ENCODE data around the gene NPIPA5. TPM values are rescaled to one million over a fixed set of nuclear protein-coding genes. Genes with fewer than 3 reads are reported as not detected.
"Not testable (repeated sequence)": the region's sequence is repeated elsewhere in the genome, so short reads cannot be mapped to it uniquely, and the experiment has no call there.

NPIPA5 gene
- total RNA-seq, 2 donors from 2014 or later, result 2.4 to 6.6 TPM

DNA sequence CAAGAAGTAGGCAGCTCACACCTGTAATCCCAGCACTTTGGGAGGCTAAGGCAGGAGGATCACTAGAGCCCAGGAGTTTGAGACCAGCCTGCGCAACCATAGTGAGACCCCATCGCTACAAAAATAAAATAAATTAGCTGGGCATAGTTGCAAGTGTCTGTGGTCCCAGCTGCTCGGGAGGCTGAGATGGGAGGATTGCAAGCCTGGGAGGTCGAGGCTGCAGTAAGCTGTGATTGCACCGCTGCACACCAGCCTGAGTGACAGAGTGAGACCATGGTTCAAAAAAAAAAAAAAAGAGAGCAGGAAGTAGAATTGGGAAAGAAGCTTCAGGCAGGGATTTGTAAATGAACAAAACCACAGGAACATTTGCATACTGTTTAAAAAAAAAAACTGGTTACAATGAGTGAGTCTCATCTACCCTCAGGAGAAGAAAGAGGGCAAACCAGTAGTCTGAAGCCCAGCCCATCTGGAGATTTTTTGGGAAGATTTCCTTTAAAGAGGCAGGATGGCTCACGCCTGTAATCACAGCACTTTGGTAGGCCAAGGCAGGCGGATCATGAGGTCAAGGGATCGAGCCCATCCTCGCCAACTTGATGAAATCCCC lies 25.4 kb upstream of the NPIPA5 start:
- H3K27me3 ChIP-seq, result no peaks in the 10 kb centered on the region
- no peak for DNase-seq
- H3K36me3 ChIP-seq, result no peaks in the 10 kb centered on the region
- no peak overlapping the region for H3K4me3 ChIP-seq
- no peak overlapping the region for H3K9ac ChIP-seq (ENCODE audit: low read depth in 2 of 2, low read length in 2 of 2)
- no peak overlapping the region for H3K27ac ChIP-seq
- TF ChIP-seq, protein P1, sequence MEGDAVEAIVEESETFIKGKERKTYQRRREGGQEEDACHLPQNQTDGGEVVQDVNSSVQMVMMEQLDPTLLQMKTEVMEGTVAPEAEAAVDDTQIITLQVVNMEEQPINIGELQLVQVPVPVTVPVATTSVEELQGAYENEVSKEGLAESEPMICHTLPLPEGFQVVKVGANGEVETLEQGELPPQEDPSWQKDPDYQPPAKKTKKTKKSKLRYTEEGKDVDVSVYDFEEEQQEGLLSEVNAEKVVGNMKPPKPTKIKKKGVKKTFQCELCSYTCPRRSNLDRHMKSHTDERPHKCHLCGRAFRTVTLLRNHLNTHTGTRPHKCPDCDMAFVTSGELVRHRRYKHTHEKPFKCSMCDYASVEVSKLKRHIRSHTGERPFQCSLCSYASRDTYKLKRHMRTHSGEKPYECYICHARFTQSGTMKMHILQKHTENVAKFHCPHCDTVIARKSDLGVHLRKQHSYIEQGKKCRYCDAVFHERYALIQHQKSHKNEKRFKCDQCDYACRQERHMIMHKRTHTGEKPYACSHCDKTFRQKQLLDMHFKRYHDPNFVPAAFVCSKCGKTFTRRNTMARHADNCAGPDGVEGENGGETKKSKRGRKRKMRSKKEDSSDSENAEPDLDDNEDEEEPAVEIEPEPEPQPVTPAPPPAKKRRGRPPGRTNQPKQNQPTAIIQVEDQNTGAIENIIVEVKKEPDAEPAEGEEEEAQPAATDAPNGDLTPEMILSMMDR (IDR thresholded peaks at IDR 0.05), result no peak
- no peaks in the 10 kb centered on the region for H3K4me1 ChIP-seq
- H3K9me3 ChIP-seq, result no peaks in the 10 kb centered on the region
- intact Hi-C loops (cut with DNase I), result no loop called here

DNA sequence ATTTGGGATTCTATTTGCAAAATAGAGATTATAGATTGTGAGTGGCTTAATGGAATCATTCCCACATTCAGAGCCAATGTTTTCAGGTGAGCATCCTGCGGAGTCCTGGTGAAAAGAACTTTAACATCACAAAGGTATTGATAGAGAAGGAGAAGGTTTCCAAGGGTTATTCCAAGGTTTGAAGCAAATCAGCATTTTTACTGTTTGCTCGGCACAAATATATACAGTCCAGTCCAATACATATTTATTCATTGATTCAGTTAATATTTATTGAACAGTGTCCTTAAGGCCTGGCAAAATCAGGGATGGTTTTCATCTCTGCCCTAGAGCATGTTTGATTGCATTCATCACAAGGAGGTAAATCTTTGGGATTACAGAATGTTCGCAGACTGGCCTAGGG lies 23.9 kb upstream of the NPIPA5 start:
- DNase-seq, result no peak
- Histone ChIP-seq H3K27ac (no peak overlapping the region), H3K36me3 (no peaks in the 10 kb centered on the region), H3K9ac (ENCODE audit: low read depth in 2 of 2, low read length in 2 of 2) (no peak overlapping the region), H3K9me3 (no peaks in the 10 kb centered on the region), H3K4me1 (no peaks in the 10 kb centered on the region), H3K27me3 (no peaks in the 10 kb centered on the region), H3K4me3 (no peak overlapping the region)
- intact Hi-C loops (cut with DNase I), result no loop called here
- TF ChIP-seq, protein P1 (IDR thresholded peaks at IDR 0.05), result no peak

DNA sequence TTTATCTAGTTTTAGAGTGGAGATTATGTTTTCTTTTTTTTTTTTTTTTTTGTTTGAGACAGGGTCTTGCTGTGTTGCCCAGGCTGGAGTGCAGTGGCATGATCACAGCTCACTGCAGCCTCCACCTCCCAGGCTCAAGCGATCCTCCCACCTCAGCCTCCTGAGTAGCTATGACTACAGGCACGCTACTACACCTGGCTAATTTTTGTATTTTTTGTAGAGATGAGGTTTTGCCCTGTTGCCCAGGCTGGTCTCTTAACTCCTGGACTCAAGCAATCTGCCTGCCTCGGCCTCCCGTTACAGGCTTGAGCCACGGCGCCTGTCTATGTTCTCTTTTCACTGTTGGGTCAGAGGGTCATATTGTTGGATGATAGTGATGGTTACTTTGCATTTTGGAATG lies 22.2 kb upstream of the NPIPA5 start:
- H3K27me3 ChIP-seq; H3K36me3 ChIP-seq; H3K9ac ChIP-seq (ENCODE audit: low read depth in 2 of 2, low read length in 2 of 2); H3K27ac ChIP-seq; H3K4me1 ChIP-seq; DNase-seq; H3K4me3 ChIP-seq; intact Hi-C loops (cut with DNase I); H3K9me3 ChIP-seq: not testable (repeated sequence)

DNA sequence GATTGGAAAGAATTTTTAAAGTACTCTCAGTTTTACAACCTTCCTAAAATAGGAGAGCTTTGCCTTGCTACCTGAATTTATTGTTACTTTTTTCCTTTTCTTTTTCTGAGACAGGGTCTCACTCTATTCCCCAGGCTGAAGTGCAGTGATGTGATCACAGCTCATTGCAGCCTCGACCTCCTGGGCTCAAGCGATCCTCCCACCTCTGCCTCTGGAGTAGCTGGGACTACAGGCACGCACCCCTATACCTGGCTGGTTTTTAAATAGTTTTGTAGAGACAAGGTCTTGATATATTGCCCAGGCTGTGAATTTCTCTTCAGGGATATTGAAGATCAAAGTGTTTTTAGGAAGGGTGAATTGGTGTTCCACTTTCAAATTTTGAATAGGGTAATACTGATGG lies 21.2 kb upstream of the NPIPA5 start:
- no peak overlapping the region for H3K4me3 ChIP-seq
- H3K9me3 ChIP-seq, result no peaks in the 10 kb centered on the region
- intact Hi-C loops (cut with DNase I), result no loop called here
- H3K27ac ChIP-seq, result no peak overlapping the region
- TF ChIP-seq, protein P1 (IDR thresholded peaks at IDR 0.05), result no peak
- no peaks in the 10 kb centered on the region for H3K27me3 ChIP-seq
- H3K9ac ChIP-seq (ENCODE audit: low read depth in 2 of 2, low read length in 2 of 2), result no peak overlapping the region
- H3K4me1 ChIP-seq, result no peaks in the 10 kb centered on the region
- DNase-seq, result no peak
- H3K36me3 ChIP-seq, result no peaks in the 10 kb centered on the region

DNA sequence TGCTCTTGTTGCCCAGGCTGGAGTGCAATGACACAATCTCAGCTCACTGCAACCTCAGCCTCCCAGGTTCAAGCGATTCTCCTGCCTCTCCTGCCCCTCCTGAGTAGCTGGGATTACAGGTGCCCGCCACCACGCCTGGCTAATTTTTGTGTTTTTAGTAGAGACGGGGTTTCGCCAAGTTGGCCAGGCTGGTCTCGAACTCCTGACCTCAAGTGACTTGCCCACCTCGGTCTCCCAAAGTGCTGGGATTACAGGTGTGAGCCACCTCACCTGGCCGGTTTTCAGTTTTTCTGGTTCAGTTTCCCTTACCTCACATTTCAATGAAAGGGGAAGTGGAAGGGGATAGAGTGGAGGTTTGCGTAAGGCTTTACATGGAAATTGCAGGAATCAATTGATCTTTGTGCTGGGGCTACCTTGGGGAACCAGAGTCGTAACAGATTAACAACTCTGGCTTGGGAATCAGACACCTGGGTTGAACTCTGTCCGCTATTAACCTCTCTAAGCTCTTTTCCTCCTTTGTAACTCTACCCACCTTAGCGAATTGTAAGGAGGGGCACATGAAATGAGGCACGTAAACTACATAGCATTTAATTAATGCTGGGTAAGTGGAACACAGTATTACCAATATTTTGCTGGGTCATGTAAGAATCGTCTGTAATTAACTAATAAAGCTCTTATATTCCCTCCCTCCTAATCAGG lies 20.7 kb upstream of the NPIPA5 start:
- Histone ChIP-seq H3K4me1 (no peaks in the 10 kb centered on the region), H3K9me3 (no peaks in the 10 kb centered on the region), H3K4me3 (no peak overlapping the region), H3K27me3 (no peaks in the 10 kb centered on the region), H3K36me3 (no peaks in the 10 kb centered on the region), H3K9ac (ENCODE audit: low read depth in 2 of 2, low read length in 2 of 2) (no peak overlapping the region), H3K27ac (no peak overlapping the region)
- intact Hi-C loops (cut with DNase I), result no loop called here
- TF ChIP-seq, protein P1 (IDR thresholded peaks at IDR 0.05), result no peak
- no peak for DNase-seq

DNA sequence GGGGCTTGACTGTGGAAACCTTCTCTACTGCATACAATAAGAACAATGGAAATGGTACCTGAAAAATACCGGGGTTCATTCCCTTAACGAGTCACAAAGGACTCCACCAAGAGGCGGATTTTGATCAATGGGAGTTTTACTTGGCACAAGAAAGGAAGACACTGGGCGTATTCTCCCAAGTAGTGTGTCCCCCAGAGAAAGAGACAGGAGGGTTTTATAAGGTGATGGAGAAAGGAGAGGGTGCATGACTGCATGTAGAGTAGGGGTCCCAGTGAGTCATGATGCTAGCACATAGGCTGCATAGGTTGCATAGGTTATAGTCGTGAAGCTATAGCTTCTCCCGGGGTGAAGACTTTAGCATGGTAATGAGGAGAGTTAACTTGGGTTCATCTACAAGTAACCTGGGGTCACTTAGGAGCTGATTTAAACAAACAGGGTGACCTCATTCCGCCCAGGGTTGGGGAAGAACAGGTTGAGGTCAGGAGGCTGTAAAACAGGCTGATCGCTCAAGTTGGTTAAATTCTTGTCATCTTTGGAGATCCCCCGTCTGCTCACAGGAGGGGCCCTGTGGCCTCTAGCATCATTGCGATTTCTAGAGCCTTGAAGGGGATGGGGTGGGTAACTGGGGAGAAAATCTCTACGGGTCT lies 19.0 kb upstream of the NPIPA5 start:
- no peak for DNase-seq
- Histone ChIP-seq H3K27me3 (no peaks in the 10 kb centered on the region), H3K4me1 (no peaks in the 10 kb centered on the region), H3K9ac (ENCODE audit: low read depth in 2 of 2, low read length in 2 of 2) (no peak overlapping the region), H3K27ac (no peak overlapping the region), H3K36me3 (no peaks in the 10 kb centered on the region), H3K9me3 (no peaks in the 10 kb centered on the region), H3K4me3 (no peak overlapping the region)
- TF ChIP-seq, protein P1 (IDR thresholded peaks at IDR 0.05), result no peak
- intact Hi-C loops (cut with DNase I), result no loop called here

DNA sequence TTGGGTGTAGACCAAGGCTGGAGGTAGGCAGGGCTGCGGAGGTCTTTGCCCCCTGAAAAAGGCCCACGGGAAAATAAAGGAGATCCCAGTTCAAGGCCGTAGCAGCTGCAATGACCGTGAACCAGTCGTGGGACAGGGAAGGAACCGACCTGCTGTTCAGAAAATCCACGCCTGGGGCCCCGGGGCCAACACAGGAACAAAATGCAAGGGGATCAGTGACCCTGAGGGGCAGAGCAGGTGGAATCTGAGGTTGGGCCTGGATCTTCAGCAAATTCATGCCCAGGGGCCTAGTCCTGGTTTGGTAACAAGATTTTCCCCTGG lies 18.4 kb upstream of the NPIPA5 start:
- H3K36me3 ChIP-seq; H3K9me3 ChIP-seq; DNase-seq; H3K27me3 ChIP-seq; H3K27ac ChIP-seq; H3K4me1 ChIP-seq; intact Hi-C loops (cut with DNase I): not testable (repeated sequence)
- peak overlapping the region; percentile 72 for H3K4me3 ChIP-seq
- H3K9ac ChIP-seq (ENCODE audit: low read depth in 2 of 2, low read length in 2 of 2), result peak overlapping the region in 1 of 2 donors; percentile 26

DNA sequence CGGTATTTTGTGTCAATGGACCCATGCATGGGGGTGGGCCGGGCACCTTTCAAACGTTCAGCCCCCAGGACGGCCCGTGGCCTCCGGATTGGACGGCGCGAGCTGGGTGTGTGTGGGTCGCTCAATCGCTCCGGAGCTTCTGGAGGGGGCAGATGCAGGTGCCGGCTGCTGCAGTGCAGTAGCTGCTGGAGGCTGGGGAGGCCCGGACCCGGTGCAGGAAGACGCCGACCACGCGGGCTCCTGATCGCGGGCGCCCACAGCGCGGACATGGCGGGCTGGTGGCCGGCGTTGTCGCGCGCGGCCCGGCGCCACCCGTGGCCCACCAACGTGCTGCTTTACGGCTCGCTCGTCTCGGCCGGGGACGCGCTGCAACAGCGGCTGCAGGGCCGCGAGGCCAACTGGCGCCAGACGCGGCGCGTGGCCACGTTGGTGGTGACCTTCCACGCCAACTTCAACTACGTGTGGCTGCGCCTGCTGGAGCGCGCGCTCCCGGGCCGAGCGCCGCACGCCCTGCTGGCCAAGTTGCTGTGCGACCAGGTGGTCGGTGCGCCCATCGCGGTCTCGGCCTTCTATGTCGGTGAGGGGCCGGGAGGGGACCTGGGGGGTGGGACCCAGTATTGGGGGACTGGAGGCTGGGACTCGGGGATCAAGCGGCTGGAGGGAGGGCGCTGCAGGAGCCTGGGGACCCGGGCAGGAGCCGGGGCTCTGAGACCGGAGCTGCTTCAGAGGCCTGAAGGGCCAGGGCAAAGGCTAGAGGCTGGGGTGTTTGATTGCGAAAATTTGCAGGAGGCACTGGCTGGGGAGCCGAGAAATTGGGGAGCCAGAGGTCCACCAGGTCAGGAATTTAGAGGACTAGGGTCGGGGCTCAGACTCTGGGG lies 17.8 kb upstream of the NPIPA5 start, which contains the start of gene MPV17L:
MPV17L (plus strand) TSS at position 124 of the 878 bp plus-strand sequence; CDS start at position 268, 144 bp downstream.
- H3K4me1 ChIP-seq; H3K36me3 ChIP-seq; intact Hi-C loops (cut with DNase I); H3K27me3 ChIP-seq; H3K27ac ChIP-seq; H3K9me3 ChIP-seq: not testable (repeated sequence)
- Histone ChIP-seq H3K9ac (ENCODE audit: low read depth in 2 of 2, low read length in 2 of 2) (peak within 1 kb of the TSS; percentile 26 to 51), H3K4me3 (peak within 1 kb of the TSS; percentile 72)
- DNase-seq, result peak; percentile 47

Measured in colonic mucosa (tissue), 4 donors.